ENCODE results near the gene RSPH9.
"Not testable (repeated sequence)": the region's sequence is repeated elsewhere in the genome, so short reads cannot be mapped to it uniquely, and the experiment has no call there.

The RSPH9 gene

GRCh38 chr6:43687079-43687436, 42.2 kb downstream of the RSPH9 start:
- Histone ChIP-seq H3K4me3 (ENCODE audit: insufficient read depth, low read depth, low read length) (peak overlapping the region; percentile 94), H3K9me3 (ENCODE audit: control insufficient read depth, low read length) (no peaks in the 10 kb centered on the region), H3K27me3 (ENCODE audit: control insufficient read depth, insufficient read depth, low read length, poor library complexity, severe bottlenecking) (peaks cover 6% of the 10 kb centered on the region), H3K27ac (ENCODE audit: insufficient read depth, low read depth, low read length, poor library complexity, severe bottlenecking) (no peak overlapping the region), H3K4me1 (ENCODE audit: control insufficient read depth, insufficient read depth, low read length) (peaks cover 9% of the 10 kb centered on the region), H3K36me3 (ENCODE audit: control insufficient read depth, insufficient read depth, low read length) (no peaks in the 10 kb centered on the region)
- 8 to 9% methylated on average over 10 of the region's 10 CpGs for WGBS, 2 experiments

- no peak within 1 kb of the TSS for H3K27ac ChIP-seq (ENCODE audit: insufficient read depth, low read depth, low read length, poor library complexity, severe bottlenecking)
- whole genome bisulfite sequencing, 2 experiments: 4% methylated on average over 43 of the region's 43 CpGs
- no peaks in the 10 kb centered on the region for H3K36me3 ChIP-seq (ENCODE audit: control insufficient read depth, insufficient read depth, low read length)
- H3K4me1 ChIP-seq (ENCODE audit: control insufficient read depth, insufficient read depth, low read length): peaks cover 9% of the 10 kb centered on the region
- peaks cover 6% of the 10 kb centered on the region for H3K27me3 ChIP-seq (ENCODE audit: control insufficient read depth, insufficient read depth, low read length, poor library complexity, severe bottlenecking)
- peak within 1 kb of the TSS; percentile 94 for H3K4me3 ChIP-seq (ENCODE audit: insufficient read depth, low read depth, low read length)
- H3K9me3 ChIP-seq (ENCODE audit: control insufficient read depth, low read length): no peaks in the 10 kb centered on the region
Measured at GRCh38 chr6:43687437-43688347, 42.9 kb downstream of the RSPH9 start, which contains the start of gene MRPS18A. MRPS18A (minus strand) TSS chr6:43687791; CDS start chr6:43687779, 12 bp downstream.

- H3K27ac ChIP-seq (ENCODE audit: insufficient read depth, low read depth, low read length, poor library complexity, severe bottlenecking): no peak overlapping the region
- H3K36me3 ChIP-seq (ENCODE audit: control insufficient read depth, insufficient read depth, low read length): no peaks in the 10 kb centered on the region
- H3K4me1 ChIP-seq (ENCODE audit: control insufficient read depth, insufficient read depth, low read length): peaks cover 9% of the 10 kb centered on the region
- H3K27me3 ChIP-seq (ENCODE audit: control insufficient read depth, insufficient read depth, low read length, poor library complexity, severe bottlenecking): peaks cover 6% of the 10 kb centered on the region
- no peak overlapping the region for H3K4me3 ChIP-seq (ENCODE audit: insufficient read depth, low read depth, low read length)
- WGBS, 2 experiments: 77 to 80% methylated on average over 2 of the region's 2 CpGs
- no peaks in the 10 kb centered on the region for H3K9me3 ChIP-seq (ENCODE audit: control insufficient read depth, low read length)
Measured at GRCh38 chr6:43689421-43689820, 44.6 kb downstream of the RSPH9 start.

- Histone ChIP-seq H3K27me3 (ENCODE audit: control insufficient read depth, insufficient read depth, low read length, poor library complexity, severe bottlenecking) (no peaks in the 10 kb centered on the region), H3K36me3 (ENCODE audit: control insufficient read depth, insufficient read depth, low read length) (no peaks in the 10 kb centered on the region), H3K4me3 (ENCODE audit: insufficient read depth, low read depth, low read length) (no peak overlapping the region), H3K9me3 (ENCODE audit: control insufficient read depth, low read length) (no peaks in the 10 kb centered on the region), H3K27ac (ENCODE audit: insufficient read depth, low read depth, low read length, poor library complexity, severe bottlenecking) (no peak overlapping the region), H3K4me1 (ENCODE audit: control insufficient read depth, insufficient read depth, low read length) (peaks cover 27% of the 10 kb centered on the region)
- 51% methylated on average over 9 of the region's 9 CpGs for WGBS, 2 experiments
Measured at GRCh38 chr6:43695215-43695966, 50.6 kb downstream of the RSPH9 start.

- no peaks in the 10 kb centered on the region for H3K9me3 ChIP-seq (ENCODE audit: control insufficient read depth, low read length)
- H3K27me3 ChIP-seq (ENCODE audit: control insufficient read depth, insufficient read depth, low read length, poor library complexity, severe bottlenecking): no peaks in the 10 kb centered on the region
- H3K4me1 ChIP-seq (ENCODE audit: control insufficient read depth, insufficient read depth, low read length): peaks cover 27% of the 10 kb centered on the region
- no peaks in the 10 kb centered on the region for H3K36me3 ChIP-seq (ENCODE audit: control insufficient read depth, insufficient read depth, low read length)
- 78 to 92% methylated on average over 4 of the region's 4 CpGs for WGBS, 2 experiments
- no peak overlapping the region for H3K4me3 ChIP-seq (ENCODE audit: insufficient read depth, low read depth, low read length)
- H3K27ac ChIP-seq (ENCODE audit: insufficient read depth, low read depth, low read length, poor library complexity, severe bottlenecking): no peak overlapping the region
Measured at GRCh38 chr6:43695967-43696291, 51.1 kb downstream of the RSPH9 start.

GRCh38 chr6:43697421-43697820, 52.6 kb downstream of the RSPH9 start:
- Histone ChIP-seq H3K4me3 (ENCODE audit: insufficient read depth, low read depth, low read length) (no peak overlapping the region), H3K36me3 (ENCODE audit: control insufficient read depth, insufficient read depth, low read length) (no peaks in the 10 kb centered on the region), H3K27ac (ENCODE audit: insufficient read depth, low read depth, low read length, poor library complexity, severe bottlenecking) (no peak overlapping the region), H3K27me3 (ENCODE audit: control insufficient read depth, insufficient read depth, low read length, poor library complexity, severe bottlenecking) (no peaks in the 10 kb centered on the region), H3K4me1 (ENCODE audit: control insufficient read depth, insufficient read depth, low read length) (peaks cover 38% of the 10 kb centered on the region), H3K9me3 (ENCODE audit: control insufficient read depth, low read length) (no peaks in the 10 kb centered on the region)
- WGBS, 2 experiments: 91% methylated on average over 3 of the region's 3 CpGs

- no peaks in the 10 kb centered on the region for H3K36me3 ChIP-seq (ENCODE audit: control insufficient read depth, insufficient read depth, low read length)
- no peaks in the 10 kb centered on the region for H3K9me3 ChIP-seq (ENCODE audit: control insufficient read depth, low read length)
- 45% methylated on average over 8 of the region's 8 CpGs for WGBS, 2 experiments
- peak overlapping the region; percentile 12 for H3K27ac ChIP-seq (ENCODE audit: insufficient read depth, low read depth, low read length, poor library complexity, severe bottlenecking)
- no peaks in the 10 kb centered on the region for H3K27me3 ChIP-seq (ENCODE audit: control insufficient read depth, insufficient read depth, low read length, poor library complexity, severe bottlenecking)
- peaks cover 38% of the 10 kb centered on the region for H3K4me1 ChIP-seq (ENCODE audit: control insufficient read depth, insufficient read depth, low read length)
- H3K4me3 ChIP-seq (ENCODE audit: insufficient read depth, low read depth, low read length): no peak overlapping the region
Measured at GRCh38 chr6:43698584-43699349, 53.9 kb downstream of the RSPH9 start.

GRCh38 chr6:43699564-43700186, 54.8 kb downstream of the RSPH9 start:
- Histone ChIP-seq H3K36me3 (ENCODE audit: control insufficient read depth, insufficient read depth, low read length) (no peaks in the 10 kb centered on the region), H3K4me1 (ENCODE audit: control insufficient read depth, insufficient read depth, low read length) (peaks cover 38% of the 10 kb centered on the region), H3K4me3 (ENCODE audit: insufficient read depth, low read depth, low read length) (no peak overlapping the region), H3K27me3 (ENCODE audit: control insufficient read depth, insufficient read depth, low read length, poor library complexity, severe bottlenecking) (no peaks in the 10 kb centered on the region), H3K27ac (ENCODE audit: insufficient read depth, low read depth, low read length, poor library complexity, severe bottlenecking) (no peak overlapping the region), H3K9me3 (ENCODE audit: control insufficient read depth, low read length) (no peaks in the 10 kb centered on the region)
- WGBS, 2 experiments: 54% methylated on average over 7 of the region's 7 CpGs

- H3K36me3 ChIP-seq (ENCODE audit: control insufficient read depth, insufficient read depth, low read length); H3K9me3 ChIP-seq (ENCODE audit: control insufficient read depth, low read length); H3K27ac ChIP-seq (ENCODE audit: insufficient read depth, low read depth, low read length, poor library complexity, severe bottlenecking); H3K4me3 ChIP-seq (ENCODE audit: insufficient read depth, low read depth, low read length); H3K27me3 ChIP-seq (ENCODE audit: control insufficient read depth, insufficient read depth, low read length, poor library complexity, severe bottlenecking): not testable (repeated sequence)
- WGBS, 2 experiments: 90 to 92% methylated on average over 10 of the region's 10 CpGs
- peaks cover 28% of the 10 kb centered on the region for H3K4me1 ChIP-seq (ENCODE audit: control insufficient read depth, insufficient read depth, low read length)
Measured at GRCh38 chr6:43700939-43701560, 56.2 kb downstream of the RSPH9 start.

Data from ectodermal cell (in vitro differentiated cells).